Measurements from ENCODE around the gene GNAI3.
A peak's percentile ranks its signal among the peaks of the same experiment; 100 is the strongest.

Gene GNAI3

GRCh38 chr1:109634771-109635750 lies 86.6 kb downstream of the GNAI3 start:
- DNase-seq (ENCODE audit: low read depth in 1 of 2, low spot score in 1 of 2) = no peak

- no peak for DNase-seq (ENCODE audit: low read depth in 1 of 2, low spot score in 1 of 2)
These were observed 87.4 kb downstream of the GNAI3 start for GRCh38 chr1:109635862-109636200.

DNA sequence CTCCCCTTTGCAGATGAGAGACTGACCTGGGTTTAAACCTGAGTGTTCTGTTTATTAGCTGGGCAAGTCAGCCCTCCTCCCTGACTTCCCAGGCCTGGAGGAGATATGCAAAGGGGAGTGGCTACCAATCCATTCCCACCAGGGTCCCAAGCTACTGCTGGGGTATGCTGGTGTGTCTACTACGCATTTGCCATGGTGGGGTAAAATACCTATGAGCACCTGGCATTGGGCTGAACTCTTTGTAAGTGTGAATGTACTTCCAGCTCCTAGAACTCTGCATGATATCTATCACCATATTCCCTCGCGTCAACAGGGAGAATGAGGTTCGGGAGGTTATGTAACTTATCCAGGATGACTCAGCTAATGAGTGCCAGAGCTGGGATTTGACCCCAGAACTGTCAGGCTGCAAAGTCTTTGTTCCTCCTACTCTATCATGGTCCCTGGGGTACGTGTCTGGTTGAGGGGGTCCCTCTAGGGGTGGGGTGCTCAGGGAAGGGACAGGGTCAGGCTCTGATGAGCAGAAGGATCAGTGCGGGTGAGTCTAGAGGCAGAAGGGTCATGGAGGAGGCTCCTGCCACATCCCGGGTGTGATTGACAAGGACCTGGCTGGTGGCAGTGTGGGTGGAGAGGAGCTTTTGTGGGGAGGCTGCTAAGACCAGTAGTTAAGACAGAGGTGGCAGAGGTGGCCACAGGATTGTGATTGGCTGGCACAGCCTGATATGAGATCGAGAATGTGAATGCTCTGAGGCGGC lies 88.0 kb downstream of the GNAI3 start:
- DNase-seq (ENCODE audit: low read depth in 1 of 2, low spot score in 1 of 2) = no peak

- no peak for DNase-seq (ENCODE audit: low read depth in 1 of 2, low spot score in 1 of 2)
These were observed 89.0 kb downstream of the GNAI3 start for GRCh38 chr1:109637446-109637845.

- DNase-seq (ENCODE audit: low read depth in 1 of 2, low spot score in 1 of 2) = no peak
These were observed 90.8 kb downstream of the GNAI3 start for GRCh38 chr1:109639063-109639840.

- no peak for DNase-seq (ENCODE audit: low read depth in 1 of 2, low spot score in 1 of 2)
These were observed 91.4 kb downstream of the GNAI3 start for GRCh38 chr1:109639841-109640184.

GRCh38 chr1:109640285-109640865 lies 92.0 kb downstream of the GNAI3 start:
- DNase-seq (ENCODE audit: low read depth in 1 of 2, low spot score in 1 of 2) = peak; percentile 88 to 89

DNA sequence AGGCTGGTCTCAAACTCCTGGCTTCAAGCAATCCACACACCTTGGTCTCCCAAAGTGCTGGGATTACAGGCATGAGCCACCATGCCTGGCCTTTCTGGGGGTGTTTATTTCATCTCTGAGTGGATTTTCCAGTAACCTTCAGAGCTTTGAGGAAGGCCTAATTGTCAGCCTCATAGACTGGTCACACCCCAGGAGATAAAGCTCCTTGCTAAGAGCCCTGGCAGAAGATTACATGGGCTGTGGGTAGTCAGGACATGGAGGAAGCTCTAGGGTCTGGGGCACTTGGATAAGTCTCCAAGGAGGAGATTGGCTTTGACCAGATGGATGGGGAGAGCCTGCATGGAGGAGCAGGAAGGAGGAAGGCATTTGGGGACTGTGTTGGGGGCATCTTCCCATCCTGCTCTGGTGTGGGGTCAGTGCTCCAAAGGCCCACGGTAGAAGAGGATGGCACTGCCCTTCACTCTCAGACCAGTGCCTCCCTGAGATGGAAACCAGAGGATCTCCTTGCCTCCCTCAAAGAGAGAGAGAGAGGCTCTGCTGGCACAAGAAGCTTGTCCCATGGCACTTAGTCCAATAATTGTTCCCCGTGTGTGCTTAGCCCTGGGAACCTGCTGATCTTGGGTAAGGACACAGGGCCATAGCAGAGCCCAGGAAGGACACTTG lies 92.8 kb downstream of the GNAI3 start:
- DNase-seq (ENCODE audit: low read depth in 1 of 2, low spot score in 1 of 2) = no peak

GRCh38 chr1:109641861-109642260 lies 93.4 kb downstream of the GNAI3 start:
- DNase-seq (ENCODE audit: low read depth in 1 of 2, low spot score in 1 of 2) = no peak

DNA sequence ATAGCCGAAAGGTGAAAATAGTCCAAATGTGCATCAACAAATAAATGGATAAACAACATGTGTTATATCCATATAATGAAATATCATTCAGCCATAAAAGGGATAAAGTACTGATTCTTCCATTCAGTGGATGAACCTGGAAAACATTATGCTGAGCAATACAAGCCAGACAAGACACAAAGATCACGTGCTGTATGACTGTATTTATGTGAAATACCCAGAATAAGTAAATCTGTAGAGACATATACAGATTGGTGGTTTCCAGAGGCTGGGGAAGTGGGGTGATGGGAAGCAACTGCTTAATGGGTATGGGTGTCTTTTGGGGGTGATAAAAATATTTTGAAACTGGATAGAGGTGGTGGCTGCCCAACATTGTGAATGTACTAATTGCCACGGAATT lies 94.2 kb downstream of the GNAI3 start:
- no peak for DNase-seq (ENCODE audit: low read depth in 1 of 2, low spot score in 1 of 2)

GRCh38 chr1:109643385-109644230 lies 95.2 kb downstream of the GNAI3 start:
- peak; percentile 74 to 82 for DNase-seq (ENCODE audit: low read depth in 1 of 2, low spot score in 1 of 2)

DNA sequence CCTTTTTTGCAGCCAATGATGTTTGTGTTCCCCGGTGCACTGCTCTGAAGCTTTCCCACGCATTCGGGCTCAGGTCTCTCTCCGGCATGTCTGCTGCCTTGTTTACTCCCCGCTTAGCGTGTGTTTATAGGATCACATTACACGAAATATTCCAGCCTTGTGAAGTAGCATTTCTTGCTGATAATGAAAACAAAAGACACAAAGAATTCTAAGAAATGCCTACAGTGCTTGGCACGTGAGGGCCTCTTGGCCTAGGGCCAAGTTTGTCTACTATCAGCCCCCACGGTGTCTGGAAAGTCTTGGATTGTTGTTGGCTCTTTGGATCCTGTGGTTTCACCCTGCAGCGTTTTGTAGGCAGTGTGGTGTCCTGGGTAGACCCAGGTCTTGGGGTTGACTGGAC lies 96.3 kb downstream of the GNAI3 start:
- DNase-seq (ENCODE audit: low read depth in 1 of 2, low spot score in 1 of 2) = no peak

DNA sequence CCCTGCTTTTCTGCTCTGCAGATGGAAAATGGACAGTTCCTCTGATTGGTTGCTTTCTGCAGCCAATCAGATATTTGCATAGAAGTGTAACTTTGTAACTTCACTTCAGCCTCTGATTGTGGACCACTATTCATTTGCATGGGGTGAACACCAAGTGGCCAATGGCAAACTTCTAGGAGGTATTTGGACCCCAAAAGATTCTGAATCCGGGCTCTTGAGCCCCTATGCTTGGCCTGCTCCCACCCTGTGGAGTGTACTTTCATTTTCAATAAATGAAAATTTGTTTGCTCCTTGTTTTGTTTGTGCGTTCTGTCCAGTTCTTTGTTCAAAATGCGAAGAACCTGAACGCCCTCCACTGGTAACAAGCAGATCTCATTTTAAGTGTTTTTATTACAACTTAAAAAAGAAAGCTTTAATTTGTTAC lies 101.1 kb downstream of the GNAI3 start:
- DNase-seq (ENCODE audit: low read depth in 1 of 2, low spot score in 1 of 2) = no peak

- no peak for DNase-seq (ENCODE audit: low read depth in 1 of 2, low spot score in 1 of 2)
These were observed 102.2 kb downstream of the GNAI3 start for GRCh38 chr1:109650609-109651008.

DNA sequence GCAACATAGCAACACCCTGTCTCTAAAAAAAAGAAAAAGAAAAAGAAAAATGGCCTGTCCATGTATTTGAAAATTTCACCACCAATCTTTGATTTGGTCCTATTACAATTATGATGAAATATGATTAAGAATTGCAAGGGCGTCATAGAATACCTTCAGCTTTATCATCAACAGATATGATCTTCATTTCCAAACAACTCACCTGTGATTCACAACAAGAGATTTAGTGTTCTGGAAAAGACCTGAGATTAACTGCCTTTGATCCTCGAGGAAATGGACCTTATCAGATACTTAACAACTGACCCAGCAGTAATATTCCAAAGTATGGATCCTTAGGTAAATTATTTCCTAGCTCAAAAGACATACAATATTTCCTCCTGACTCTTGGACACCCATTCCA lies 104.0 kb downstream of the GNAI3 start:
- no peak for DNase-seq (ENCODE audit: low read depth in 1 of 2, low spot score in 1 of 2)

- DNase-seq (ENCODE audit: low read depth in 1 of 2, low spot score in 1 of 2) = no peak
These were observed 104.9 kb downstream of the GNAI3 start for GRCh38 chr1:109653306-109653705.

- DNase-seq (ENCODE audit: low read depth in 1 of 2, low spot score in 1 of 2) = no peak
These were observed 106.1 kb downstream of the GNAI3 start for GRCh38 chr1:109654519-109654918.

GRCh38 chr1:109655615-109656519 lies 107.5 kb downstream of the GNAI3 start, which contains the start of gene GSTM4:
Gene GSTM4, plus strand, starts transcription at chr1:109656099. Its CDS starts 291 bp downstream, at chr1:109656390.
- DNase-seq (ENCODE audit: low read depth in 1 of 2, low spot score in 1 of 2) = peak; percentile 42 to 49

DNA sequence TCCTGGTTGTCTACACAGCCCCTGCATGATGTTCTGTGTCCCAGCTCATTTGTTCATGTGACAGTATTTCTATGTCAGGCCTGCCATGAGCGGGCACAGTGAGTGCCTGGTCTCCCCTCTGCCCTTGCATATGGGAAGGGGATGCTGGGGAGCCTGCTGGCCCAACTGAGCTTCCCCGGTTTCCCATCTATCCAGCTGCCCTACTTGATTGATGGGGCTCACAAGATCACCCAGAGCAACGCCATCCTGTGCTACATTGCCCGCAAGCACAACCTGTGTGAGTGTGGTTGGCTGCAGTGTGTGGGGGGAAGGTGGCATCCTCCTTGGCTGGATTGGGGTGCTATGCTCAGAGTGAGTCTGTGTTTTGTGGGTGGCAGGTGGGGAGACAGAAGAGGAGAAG lies 109.0 kb downstream of the GNAI3 start:
- no peak for DNase-seq (ENCODE audit: low read depth in 1 of 2, low spot score in 1 of 2)
